Choroid plexus epithelial cell (primary cell): ENCODE results near the gene RAB22A.

ENCODE experiments used
- DNase-seq: peaks from one replicate; pipeline ENCODE4 v3.0.0-alpha.2; 2010; ENCODE audit warnings: low read depth
- H3K4me3 ChIP-seq: 2 replicates; pipeline ENCODE4 v1.5.1; 2011; ENCODE audit warnings: low read depth, mild to moderate bottlenecking, control low read depth, low read length, moderate library complexity
- TF ChIP-seq, protein P1 (sequence below): conservative IDR thresholded peaks from 2 replicates; pipeline ENCODE4 v1.5.1; 2011; ENCODE audit warnings: low read depth, mild to moderate bottlenecking, control low read depth, inconsistent platforms, low read length, moderate library complexity

The RAB22A gene

DNA sequence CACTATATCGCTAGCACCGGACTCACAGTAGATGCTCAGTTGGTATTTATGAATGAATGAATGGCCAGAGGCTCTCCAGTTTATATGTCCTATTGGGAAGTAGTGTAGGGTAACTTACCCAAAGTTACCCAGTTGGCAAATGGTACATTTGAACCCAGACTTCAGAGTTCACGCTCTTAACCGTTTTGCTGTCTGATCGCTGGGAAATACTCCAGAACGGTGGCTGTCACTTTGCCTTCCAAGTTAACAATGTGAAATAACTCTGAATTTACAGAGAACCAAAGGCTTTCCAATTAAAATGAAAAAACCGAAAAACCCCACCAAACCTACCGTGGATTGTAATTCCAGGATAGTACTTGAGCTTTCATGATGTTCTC lies 81.1 kb downstream of the RAB22A start:
- TF ChIP-seq, protein P1, sequence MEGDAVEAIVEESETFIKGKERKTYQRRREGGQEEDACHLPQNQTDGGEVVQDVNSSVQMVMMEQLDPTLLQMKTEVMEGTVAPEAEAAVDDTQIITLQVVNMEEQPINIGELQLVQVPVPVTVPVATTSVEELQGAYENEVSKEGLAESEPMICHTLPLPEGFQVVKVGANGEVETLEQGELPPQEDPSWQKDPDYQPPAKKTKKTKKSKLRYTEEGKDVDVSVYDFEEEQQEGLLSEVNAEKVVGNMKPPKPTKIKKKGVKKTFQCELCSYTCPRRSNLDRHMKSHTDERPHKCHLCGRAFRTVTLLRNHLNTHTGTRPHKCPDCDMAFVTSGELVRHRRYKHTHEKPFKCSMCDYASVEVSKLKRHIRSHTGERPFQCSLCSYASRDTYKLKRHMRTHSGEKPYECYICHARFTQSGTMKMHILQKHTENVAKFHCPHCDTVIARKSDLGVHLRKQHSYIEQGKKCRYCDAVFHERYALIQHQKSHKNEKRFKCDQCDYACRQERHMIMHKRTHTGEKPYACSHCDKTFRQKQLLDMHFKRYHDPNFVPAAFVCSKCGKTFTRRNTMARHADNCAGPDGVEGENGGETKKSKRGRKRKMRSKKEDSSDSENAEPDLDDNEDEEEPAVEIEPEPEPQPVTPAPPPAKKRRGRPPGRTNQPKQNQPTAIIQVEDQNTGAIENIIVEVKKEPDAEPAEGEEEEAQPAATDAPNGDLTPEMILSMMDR: no peak
- no peak overlapping the region for H3K4me3 ChIP-seq
- no peak for DNase-seq

DNA sequence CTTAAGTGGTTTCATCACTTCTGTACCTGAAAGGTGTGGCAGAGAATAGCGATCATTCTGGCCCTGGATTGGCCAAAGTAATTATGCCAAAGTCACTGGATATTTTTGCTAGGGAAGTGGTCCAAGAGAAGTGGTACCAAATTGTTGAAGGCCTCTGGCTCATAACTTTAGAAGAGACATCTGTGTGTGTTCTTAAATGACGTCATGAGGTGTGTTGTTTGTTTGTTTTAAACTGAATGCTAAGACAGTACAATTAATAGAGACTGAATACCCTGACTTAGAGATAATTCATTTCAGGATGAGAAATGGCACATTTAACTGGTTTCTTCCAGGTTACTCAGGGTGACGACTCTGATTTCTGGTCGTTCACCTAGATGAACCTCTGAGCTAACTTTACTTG lies 82.8 kb downstream of the RAB22A start:
- no peak for DNase-seq

DNA sequence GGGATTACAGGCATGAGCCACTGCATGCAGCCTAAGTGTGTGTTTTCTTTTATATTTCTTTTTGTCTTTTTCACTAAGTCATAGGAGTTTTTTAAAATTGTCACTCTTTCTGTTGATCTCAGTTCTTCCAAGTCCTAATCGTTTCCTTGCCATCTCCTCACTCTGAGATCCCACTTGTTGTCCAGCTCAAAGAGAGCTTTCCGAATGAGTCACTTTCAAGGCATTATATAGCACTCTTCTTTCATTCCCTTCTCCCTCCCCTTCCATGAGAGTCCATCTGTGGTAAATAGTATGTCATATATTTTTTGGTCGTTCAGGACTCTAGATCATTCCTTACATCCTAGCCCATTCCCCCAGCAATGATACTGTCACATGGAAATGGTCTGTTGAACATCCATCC lies 83.8 kb downstream of the RAB22A start:
- peak; percentile 23 for DNase-seq
- TF ChIP-seq, protein P1: no peak

More for the DNA sequence above, 82.8 kb downstream of the RAB22A start:
- no peak overlapping the region for H3K4me3 ChIP-seq
- TF ChIP-seq, protein P1: no peak

GRCh38 chr20:58394801-58395200 lies 85.3 kb downstream of the RAB22A start:
- H3K4me3 ChIP-seq: no peak overlapping the region
- TF ChIP-seq, protein P1: no peak
- no peak for DNase-seq

More for the DNA sequence above, 83.8 kb downstream of the RAB22A start:
- H3K4me3 ChIP-seq: no peak overlapping the region

- TF ChIP-seq, protein P1: no peak
- no peak overlapping the region for H3K4me3 ChIP-seq
- no peak for DNase-seq
These were observed 86.1 kb downstream of the RAB22A start for GRCh38 chr20:58395604-58396003.

DNA sequence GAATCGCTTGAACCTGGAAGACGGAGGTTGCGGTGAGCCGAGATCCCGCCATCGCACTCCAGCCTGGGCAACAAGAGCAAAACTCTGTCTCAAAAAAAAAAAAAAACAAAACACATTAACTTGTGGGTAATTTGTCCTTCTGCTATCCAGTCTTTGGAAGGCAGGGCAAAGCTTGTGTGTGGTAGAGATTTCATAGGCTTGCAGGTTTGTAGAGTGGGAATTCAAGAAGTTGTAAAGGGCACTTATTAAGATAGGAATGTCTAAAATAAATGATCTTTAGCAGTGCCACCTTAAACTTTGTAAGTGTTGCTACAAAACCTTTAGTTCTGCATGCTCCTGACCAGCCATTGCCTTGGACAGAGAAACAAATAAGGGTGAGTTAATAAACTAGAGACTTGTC lies 87.9 kb downstream of the RAB22A start:
- DNase-seq: no peak
- no peak overlapping the region for H3K4me3 ChIP-seq
- TF ChIP-seq, protein P1: no peak

- TF ChIP-seq, protein P1: no peak
- no peak overlapping the region for H3K4me3 ChIP-seq
- no peak for DNase-seq
These were observed 88.7 kb downstream of the RAB22A start for GRCh38 chr20:58398254-58398653.
